Measurements from ENCODE around the gene MSI2. TPM values are rescaled to one million over a fixed set of nuclear protein-coding genes. Genes with fewer than 3 reads are reported as not detected.

The MSI2 gene
- total RNA-seq, 2 experiments from 2014 or later = 131 to 164 TPM

DNA sequence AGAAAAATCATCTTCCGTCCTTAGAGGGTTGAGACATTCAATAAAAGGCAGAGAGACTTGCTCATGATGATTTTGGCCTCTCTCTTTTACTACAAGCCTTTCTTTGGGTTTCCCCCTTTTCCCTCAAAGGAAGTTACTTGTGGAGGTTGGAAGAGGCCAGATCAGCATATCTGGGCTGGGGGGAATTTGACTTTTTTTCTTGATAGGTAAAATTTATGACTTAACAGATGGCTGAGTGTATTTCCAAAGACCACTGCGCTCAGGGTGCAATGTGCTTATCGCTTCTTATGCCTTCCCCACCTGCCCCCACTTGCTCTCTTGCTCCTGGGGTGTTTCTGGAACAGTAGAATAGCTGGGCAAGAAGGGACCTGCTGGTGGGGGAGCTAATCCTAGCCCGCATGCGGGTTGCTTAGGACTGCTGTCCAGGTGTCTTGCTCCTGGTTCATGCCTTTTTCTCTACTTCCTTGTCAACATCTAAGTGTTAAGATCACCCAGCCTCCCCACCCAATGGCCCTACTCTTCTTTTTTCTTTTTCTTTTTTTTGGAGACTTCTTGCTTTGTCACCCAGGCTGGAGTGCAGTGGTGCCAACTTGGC, 131.9 kb downstream of the MSI2 start:
- no peak overlapping the region for H2AFZ ChIP-seq (ENCODE audit: low read length)
- no peak overlapping the region for H3K4me2 ChIP-seq (ENCODE audit: low read length)
- no peak overlapping the region for H3K27ac ChIP-seq (ENCODE audit: low read depth, low read length, poor library complexity, severe bottlenecking)
- TF ChIP-seq, protein P1, sequence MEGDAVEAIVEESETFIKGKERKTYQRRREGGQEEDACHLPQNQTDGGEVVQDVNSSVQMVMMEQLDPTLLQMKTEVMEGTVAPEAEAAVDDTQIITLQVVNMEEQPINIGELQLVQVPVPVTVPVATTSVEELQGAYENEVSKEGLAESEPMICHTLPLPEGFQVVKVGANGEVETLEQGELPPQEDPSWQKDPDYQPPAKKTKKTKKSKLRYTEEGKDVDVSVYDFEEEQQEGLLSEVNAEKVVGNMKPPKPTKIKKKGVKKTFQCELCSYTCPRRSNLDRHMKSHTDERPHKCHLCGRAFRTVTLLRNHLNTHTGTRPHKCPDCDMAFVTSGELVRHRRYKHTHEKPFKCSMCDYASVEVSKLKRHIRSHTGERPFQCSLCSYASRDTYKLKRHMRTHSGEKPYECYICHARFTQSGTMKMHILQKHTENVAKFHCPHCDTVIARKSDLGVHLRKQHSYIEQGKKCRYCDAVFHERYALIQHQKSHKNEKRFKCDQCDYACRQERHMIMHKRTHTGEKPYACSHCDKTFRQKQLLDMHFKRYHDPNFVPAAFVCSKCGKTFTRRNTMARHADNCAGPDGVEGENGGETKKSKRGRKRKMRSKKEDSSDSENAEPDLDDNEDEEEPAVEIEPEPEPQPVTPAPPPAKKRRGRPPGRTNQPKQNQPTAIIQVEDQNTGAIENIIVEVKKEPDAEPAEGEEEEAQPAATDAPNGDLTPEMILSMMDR (conservative IDR thresholded peaks at IDR 0.05; ENCODE audit: low read length) = no peak
- TF ChIP-seq EZH2phosphoT487 (IDR thresholded peaks at IDR 0.05; ENCODE audit: borderline replicate concordance, low read depth, low read length) = no peak
- peaks cover 64% of the 10 kb centered on the region for H3K36me3 ChIP-seq (ENCODE audit: insufficient read depth, low read length)
- CTCF ChIA-PET (ENCODE audit: unreplicated experiment) = no interaction called here
- peaks cover 8% of the 10 kb centered on the region for H3K4me1 ChIP-seq (ENCODE audit: insufficient read depth, low read length, poor library complexity, severe bottlenecking)
- no peaks in the 10 kb centered on the region for H3K79me2 ChIP-seq (ENCODE audit: insufficient read depth, low read depth, low read length)
- H3K9me3 ChIP-seq (ENCODE audit: low read length) = peaks cover 22% of the 10 kb centered on the region
- no TSS peak for BruUV-seq (replicated peaks)
- POLR2A ChIA-PET = no interaction called here
- H3K4me3 ChIP-seq (ENCODE audit: low read depth, low read length, poor library complexity, severe bottlenecking) = no peak overlapping the region
- no peak for DNase-seq (ENCODE audit: low spot score)
- intact Hi-C loops (cut with micrococcal nuclease; ENCODE audit: unreplicated experiment) = no loop called here
- H3K9me2 ChIP-seq (ENCODE audit: insufficient read depth, low read length) = no peaks in the 10 kb centered on the region
- H4K20me1 ChIP-seq (ENCODE audit: insufficient read depth, low read length) = no peaks in the 10 kb centered on the region

DNA sequence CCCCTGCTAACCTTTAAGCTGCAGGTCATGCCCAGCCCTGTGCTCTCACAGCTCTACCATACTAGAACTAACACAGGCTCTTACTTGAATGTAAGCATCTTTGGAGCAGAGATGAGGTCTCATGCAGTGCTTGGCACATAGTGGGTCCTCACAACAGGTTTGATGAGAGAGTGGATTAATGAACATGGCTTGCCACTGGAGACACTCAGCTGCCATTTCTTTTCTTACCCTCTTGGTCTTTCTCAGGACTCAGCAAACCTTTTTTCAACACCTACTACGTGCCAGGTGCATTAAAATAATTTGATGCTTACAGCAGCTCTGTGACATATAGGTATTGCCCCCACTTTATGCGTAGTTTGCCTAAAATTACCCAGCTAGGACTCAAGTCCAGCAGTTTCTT, 133.2 kb downstream of the MSI2 start:
- Histone ChIP-seq H3K4me2 (ENCODE audit: low read length) (no peak overlapping the region), H3K4me3 (ENCODE audit: low read depth, low read length, poor library complexity, severe bottlenecking) (no peak overlapping the region), H3K9me2 (ENCODE audit: insufficient read depth, low read length) (no peaks in the 10 kb centered on the region), H3K79me2 (ENCODE audit: insufficient read depth, low read depth, low read length) (no peaks in the 10 kb centered on the region), H3K9me3 (ENCODE audit: low read length) (peaks cover 31% of the 10 kb centered on the region), H3K4me1 (ENCODE audit: insufficient read depth, low read length, poor library complexity, severe bottlenecking) (peaks cover 6% of the 10 kb centered on the region), H3K27ac (ENCODE audit: low read depth, low read length, poor library complexity, severe bottlenecking) (no peak overlapping the region), H2AFZ (ENCODE audit: low read length) (no peak overlapping the region), H4K20me1 (ENCODE audit: insufficient read depth, low read length) (no peaks in the 10 kb centered on the region), H3K36me3 (ENCODE audit: insufficient read depth, low read length) (peaks cover 65% of the 10 kb centered on the region)
- DNase-seq (ENCODE audit: low spot score) = no peak
- POLR2A ChIA-PET = interaction anchor here (1.1 to 1.3 kb wide), 2 partner anchors 10 to 15 kb away, joined by 3 to 5 read pairs; no protein-coding TSS in a partner anchor
- TF ChIP-seq, protein P1 (conservative IDR thresholded peaks at IDR 0.05; ENCODE audit: low read length) = no peak
- no peak for TF ChIP-seq EZH2phosphoT487 (IDR thresholded peaks at IDR 0.05; ENCODE audit: borderline replicate concordance, low read depth, low read length)
- CTCF ChIA-PET (ENCODE audit: unreplicated experiment) = no interaction called here
- intact Hi-C loops (cut with micrococcal nuclease; ENCODE audit: unreplicated experiment) = no loop called here
- no TSS peak for BruUV-seq (replicated peaks)

DNA sequence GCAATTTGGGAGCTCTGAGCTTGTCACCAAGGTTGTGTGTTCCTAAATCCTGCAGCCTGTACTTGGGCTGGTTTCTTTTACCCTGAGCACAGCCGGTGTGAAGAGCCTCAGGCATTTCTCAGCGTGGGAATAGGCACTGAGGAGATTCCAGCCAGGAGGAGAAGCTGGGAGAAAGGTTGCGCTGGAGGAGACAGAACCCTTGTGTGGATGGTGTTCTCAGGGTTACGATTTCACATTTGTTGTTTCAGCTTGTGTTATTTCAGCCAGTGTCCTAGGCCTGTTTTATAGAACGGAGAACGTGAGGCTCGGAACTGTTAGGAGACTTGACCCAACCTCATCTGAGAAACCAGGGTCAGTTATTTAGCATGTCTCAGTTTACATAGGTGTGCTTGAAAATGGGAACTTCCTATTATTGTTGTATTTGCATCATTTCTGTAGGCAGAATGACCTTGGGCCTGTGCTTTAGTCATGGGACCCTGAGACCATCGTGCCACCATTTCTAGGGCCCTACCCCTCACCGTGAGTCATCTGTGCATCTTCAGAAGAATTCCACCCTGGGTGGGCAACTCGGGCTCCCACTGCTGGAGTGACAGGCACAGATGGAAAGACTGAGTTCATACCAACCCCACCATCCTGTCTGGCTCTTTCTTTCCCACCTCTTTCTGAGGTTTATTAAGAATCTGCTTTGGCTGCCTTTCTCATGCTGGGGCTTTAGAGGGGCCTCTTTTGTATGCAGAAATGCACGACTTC, 134.9 kb downstream of the MSI2 start:
- H3K27ac ChIP-seq (ENCODE audit: low read depth, low read length, poor library complexity, severe bottlenecking) = no peak overlapping the region
- POLR2A ChIA-PET = no interaction called here
- no peaks in the 10 kb centered on the region for H3K9me2 ChIP-seq (ENCODE audit: insufficient read depth, low read length)
- H3K4me1 ChIP-seq (ENCODE audit: insufficient read depth, low read length, poor library complexity, severe bottlenecking) = no peaks in the 10 kb centered on the region
- no peak overlapping the region for H2AFZ ChIP-seq (ENCODE audit: low read length)
- no peak for DNase-seq (ENCODE audit: low spot score)
- CTCF ChIA-PET (ENCODE audit: unreplicated experiment) = no interaction called here
- H3K9me3 ChIP-seq (ENCODE audit: low read length) = peaks cover 31% of the 10 kb centered on the region
- no TSS peak for BruUV-seq (replicated peaks)
- TF ChIP-seq EZH2phosphoT487 (IDR thresholded peaks at IDR 0.05; ENCODE audit: borderline replicate concordance, low read depth, low read length) = no peak
- TF ChIP-seq, protein P1 (conservative IDR thresholded peaks at IDR 0.05; ENCODE audit: low read length) = no peak
- H3K4me2 ChIP-seq (ENCODE audit: low read length) = no peak overlapping the region
- peaks cover 55% of the 10 kb centered on the region for H3K36me3 ChIP-seq (ENCODE audit: insufficient read depth, low read length)
- H3K79me2 ChIP-seq (ENCODE audit: insufficient read depth, low read depth, low read length) = no peaks in the 10 kb centered on the region
- H3K4me3 ChIP-seq (ENCODE audit: low read depth, low read length, poor library complexity, severe bottlenecking) = no peak overlapping the region
- intact Hi-C loops (cut with micrococcal nuclease; ENCODE audit: unreplicated experiment) = no loop called here
- no peaks in the 10 kb centered on the region for H4K20me1 ChIP-seq (ENCODE audit: insufficient read depth, low read length)
